ENCODE measurements around the gene BRINP2.

Gene BRINP2

DNA sequence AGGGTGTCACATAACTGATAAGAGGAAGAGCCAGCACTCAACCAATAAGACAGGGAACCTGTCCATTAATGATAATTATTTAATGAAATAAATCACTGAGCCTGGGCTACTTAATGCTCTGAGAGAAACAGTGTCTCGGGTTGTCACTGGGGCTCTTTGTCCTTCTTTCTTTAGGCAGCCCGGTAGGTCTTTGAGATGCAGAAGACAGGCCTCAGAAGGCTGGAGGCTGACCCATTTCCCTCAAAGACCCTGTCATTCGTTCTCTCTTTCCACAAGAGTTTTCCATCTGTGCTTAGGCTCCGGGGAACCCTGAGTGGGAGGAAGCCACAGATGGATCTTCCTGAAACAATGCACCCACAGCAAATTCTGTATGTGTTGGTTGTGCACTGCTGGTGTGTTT is 68.2 kb downstream of the BRINP2 start:
- Histone ChIP-seq H3K36me3 (ENCODE audit: control insufficient read depth, insufficient read depth, low read length) (no peaks in the 10 kb centered on the region), H3K27me3 (replicated peaks; ENCODE audit: control insufficient read depth, insufficient read depth, low read length) (no peaks in the 10 kb centered on the region; the same call in none of the 2 replicates), H3K4me3 (replicated peaks; ENCODE audit: low read depth, low read length) (no peak overlapping the region)
- DNase-seq (ENCODE audit: extremely low read depth, insufficient read length) = no peak
- TF ChIP-seq, protein P1, sequence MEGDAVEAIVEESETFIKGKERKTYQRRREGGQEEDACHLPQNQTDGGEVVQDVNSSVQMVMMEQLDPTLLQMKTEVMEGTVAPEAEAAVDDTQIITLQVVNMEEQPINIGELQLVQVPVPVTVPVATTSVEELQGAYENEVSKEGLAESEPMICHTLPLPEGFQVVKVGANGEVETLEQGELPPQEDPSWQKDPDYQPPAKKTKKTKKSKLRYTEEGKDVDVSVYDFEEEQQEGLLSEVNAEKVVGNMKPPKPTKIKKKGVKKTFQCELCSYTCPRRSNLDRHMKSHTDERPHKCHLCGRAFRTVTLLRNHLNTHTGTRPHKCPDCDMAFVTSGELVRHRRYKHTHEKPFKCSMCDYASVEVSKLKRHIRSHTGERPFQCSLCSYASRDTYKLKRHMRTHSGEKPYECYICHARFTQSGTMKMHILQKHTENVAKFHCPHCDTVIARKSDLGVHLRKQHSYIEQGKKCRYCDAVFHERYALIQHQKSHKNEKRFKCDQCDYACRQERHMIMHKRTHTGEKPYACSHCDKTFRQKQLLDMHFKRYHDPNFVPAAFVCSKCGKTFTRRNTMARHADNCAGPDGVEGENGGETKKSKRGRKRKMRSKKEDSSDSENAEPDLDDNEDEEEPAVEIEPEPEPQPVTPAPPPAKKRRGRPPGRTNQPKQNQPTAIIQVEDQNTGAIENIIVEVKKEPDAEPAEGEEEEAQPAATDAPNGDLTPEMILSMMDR (IDR thresholded peaks at IDR 0.05; ENCODE audit: insufficient read depth, low read length, poor library complexity, severe bottlenecking) = no peak

DNA sequence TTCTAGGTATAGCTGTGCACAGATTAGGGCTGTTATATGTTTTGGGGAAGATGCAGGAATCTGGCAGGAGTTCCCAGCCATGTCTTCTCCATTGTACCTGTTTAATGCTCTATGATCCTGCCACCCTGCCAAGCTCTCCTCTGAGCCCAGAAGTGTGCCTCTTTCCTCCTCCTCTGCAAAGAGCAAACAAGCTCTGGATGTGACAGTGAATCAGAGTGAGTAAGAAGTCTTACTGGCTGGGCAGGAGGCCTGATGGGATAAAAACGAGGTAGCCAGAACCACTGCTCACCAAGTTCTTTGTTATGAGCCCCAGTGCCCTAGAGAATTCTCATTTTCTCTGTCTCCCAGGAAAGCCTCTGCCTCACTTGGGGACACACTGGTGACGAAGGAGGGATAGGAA is 69.0 kb downstream of the BRINP2 start:
- H3K27me3 ChIP-seq (replicated peaks; ENCODE audit: control insufficient read depth, insufficient read depth, low read length) = no peaks in the 10 kb centered on the region; the same call in none of the 2 replicates
- no peak overlapping the region for H3K4me3 ChIP-seq (replicated peaks; ENCODE audit: low read depth, low read length)
- TF ChIP-seq, protein P1 (IDR thresholded peaks at IDR 0.05; ENCODE audit: insufficient read depth, low read length, poor library complexity, severe bottlenecking) = no peak
- no peak for DNase-seq (ENCODE audit: extremely low read depth, insufficient read length)
- H3K36me3 ChIP-seq (ENCODE audit: control insufficient read depth, insufficient read depth, low read length) = no peaks in the 10 kb centered on the region

DNA sequence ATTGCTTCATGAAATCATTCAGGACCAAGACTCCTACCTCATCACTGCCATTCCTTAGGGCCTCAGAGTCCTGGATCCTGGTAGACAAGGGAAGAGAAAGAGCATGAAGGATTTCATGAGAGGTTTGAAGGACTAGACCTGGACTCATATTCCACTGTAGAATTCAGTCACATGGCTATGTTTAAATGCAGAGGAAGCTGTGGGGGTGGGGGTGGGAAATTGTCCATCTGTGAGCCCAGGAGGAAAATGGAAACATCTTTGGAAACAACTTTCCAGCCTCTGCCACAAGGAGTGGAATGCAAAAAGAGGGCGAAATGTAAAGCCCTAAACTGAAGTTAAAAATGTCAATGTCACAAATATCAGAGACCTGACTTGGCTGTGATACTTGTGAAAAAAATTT is 73.0 kb downstream of the BRINP2 start:
- H3K36me3 ChIP-seq (ENCODE audit: control insufficient read depth, insufficient read depth, low read length) = no peaks in the 10 kb centered on the region
- no peak for DNase-seq (ENCODE audit: extremely low read depth, insufficient read length)
- H3K4me3 ChIP-seq (replicated peaks; ENCODE audit: low read depth, low read length) = no peak overlapping the region
- H3K27me3 ChIP-seq (replicated peaks; ENCODE audit: control insufficient read depth, insufficient read depth, low read length) = no peaks in the 10 kb centered on the region; the same call in 1 of the 2 replicates
- TF ChIP-seq, protein P1 (IDR thresholded peaks at IDR 0.05; ENCODE audit: insufficient read depth, low read length, poor library complexity, severe bottlenecking) = no peak

DNA sequence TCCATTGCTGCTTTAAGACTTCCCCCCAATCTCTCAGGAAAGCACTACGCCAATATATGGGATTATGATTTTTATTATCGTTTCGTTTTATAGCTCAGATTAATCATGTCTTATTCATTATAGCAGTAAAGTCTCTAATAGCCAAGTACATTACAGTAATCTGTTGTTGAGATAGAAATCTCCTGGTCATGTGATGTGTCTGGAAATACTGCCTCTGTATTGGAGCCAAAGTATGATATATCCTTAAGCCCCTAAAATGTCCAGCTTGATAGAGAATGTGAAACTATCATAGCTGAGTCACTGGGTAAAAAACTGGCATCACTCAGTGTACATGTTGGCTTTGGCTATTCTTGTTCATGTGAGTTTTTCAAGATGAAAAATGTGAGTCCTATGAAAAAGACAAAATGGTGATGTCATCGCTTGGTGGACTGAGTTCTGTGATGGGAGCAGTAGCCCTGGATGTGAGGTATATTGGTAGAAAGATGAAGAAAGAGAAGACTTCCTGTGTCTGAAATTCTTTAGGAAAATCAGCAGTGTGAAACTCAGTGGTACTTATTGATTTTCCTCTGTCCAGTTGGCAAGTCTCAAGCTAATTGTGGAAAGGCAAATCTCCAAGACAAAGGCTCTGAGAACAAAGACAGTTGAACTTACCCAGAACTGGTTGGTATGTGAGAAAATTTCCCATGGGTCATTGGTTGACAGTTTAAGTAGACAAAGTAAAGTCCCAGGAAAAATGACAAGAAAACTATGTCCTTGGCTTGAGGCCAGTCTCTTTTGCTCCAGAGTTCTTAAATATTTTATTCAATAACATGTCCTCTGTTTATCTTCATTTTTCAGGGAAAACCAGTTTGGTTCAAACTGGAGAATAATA is 76.2 kb downstream of the BRINP2 start:
- Histone ChIP-seq H3K4me3 (replicated peaks; ENCODE audit: low read depth, low read length) (no peak overlapping the region), H3K36me3 (ENCODE audit: control insufficient read depth, insufficient read depth, low read length) (no peaks in the 10 kb centered on the region), H3K27me3 (replicated peaks; ENCODE audit: control insufficient read depth, insufficient read depth, low read length) (no peaks in the 10 kb centered on the region)
- TF ChIP-seq, protein P1 (IDR thresholded peaks at IDR 0.05; ENCODE audit: insufficient read depth, low read length, poor library complexity, severe bottlenecking) = no peak
- DNase-seq (ENCODE audit: extremely low read depth, insufficient read length) = no peak

DNA sequence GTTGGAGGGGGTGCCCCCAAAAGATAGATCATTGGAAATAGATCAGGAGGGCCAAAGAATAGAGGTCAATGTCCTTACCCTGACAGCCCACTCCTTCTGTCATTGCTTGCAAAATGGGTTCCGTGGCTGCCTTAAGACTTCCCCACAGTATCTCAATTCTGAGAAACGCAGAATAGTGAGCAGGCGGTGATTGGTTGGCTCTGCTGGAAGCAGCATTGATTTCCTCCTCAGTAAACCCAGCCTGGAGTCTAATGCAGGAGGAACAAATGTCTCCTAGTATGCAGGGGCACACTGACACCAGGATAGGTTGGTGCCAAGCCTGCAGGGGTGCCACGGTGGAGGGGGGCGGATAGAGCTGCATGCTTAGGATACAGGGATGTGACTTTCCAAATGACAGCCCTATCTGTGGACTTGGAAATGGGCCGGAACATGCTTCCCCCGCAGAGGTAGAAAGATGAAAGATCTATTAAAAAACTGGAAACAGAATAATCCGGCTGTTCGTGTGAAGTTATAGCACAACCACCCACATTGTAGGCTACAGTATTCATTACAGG is 76.9 kb downstream of the BRINP2 start:
- DNase-seq (ENCODE audit: extremely low read depth, insufficient read length) = no peak
- Histone ChIP-seq H3K27me3 (replicated peaks; ENCODE audit: control insufficient read depth, insufficient read depth, low read length) (no peaks in the 10 kb centered on the region), H3K36me3 (ENCODE audit: control insufficient read depth, insufficient read depth, low read length) (no peaks in the 10 kb centered on the region), H3K4me3 (replicated peaks; ENCODE audit: low read depth, low read length) (no peak overlapping the region)
- TF ChIP-seq, protein P1 (IDR thresholded peaks at IDR 0.05; ENCODE audit: insufficient read depth, low read length, poor library complexity, severe bottlenecking) = no peak

All from GM06990 (cell line).